ENCODE results near the gene ZNF346.

DNA sequence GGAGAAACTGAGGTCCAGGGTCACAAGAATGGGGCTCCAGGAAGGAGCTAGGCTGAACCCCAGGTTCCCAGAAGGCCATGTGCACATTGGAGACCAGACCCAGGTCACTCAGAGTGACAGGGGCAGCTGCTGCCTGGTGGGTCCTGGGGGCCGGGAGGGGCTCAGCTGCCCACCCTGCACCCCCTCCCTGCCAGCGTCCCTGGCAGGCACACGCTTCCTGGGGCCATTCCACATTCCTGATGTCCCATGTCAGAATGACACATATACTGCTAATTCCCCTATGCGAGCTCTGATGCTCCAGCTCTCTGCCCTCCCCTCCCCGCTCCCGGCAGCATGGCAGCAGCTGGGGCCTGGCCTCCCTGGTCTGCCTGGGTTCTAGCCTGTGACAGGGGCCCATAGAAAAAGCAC lies 78.2 kb downstream of the ZNF346 start:
- TF ChIP-seq TAF1 (IDR thresholded peaks at IDR 0.05; ENCODE audit: borderline replicate concordance, low read depth, low read length) (no peak), POLR2AphosphoS5 (IDR thresholded peaks at IDR 0.05; ENCODE audit: low read depth, low read length) (no peak)

Data from GM12892 (cell line).